ENCODE results near the gene SOCS1. TPM values are rescaled to one million over a fixed set of nuclear protein-coding genes. Genes with fewer than 3 reads are reported as not detected.
A peak's percentile ranks its signal among the peaks of the same experiment; 100 is the strongest.

The SOCS1 gene
- total and polyA plus RNA-seq, 4 donors, result 13.8 to 39.7 (median 23.6) TPM

DNA sequence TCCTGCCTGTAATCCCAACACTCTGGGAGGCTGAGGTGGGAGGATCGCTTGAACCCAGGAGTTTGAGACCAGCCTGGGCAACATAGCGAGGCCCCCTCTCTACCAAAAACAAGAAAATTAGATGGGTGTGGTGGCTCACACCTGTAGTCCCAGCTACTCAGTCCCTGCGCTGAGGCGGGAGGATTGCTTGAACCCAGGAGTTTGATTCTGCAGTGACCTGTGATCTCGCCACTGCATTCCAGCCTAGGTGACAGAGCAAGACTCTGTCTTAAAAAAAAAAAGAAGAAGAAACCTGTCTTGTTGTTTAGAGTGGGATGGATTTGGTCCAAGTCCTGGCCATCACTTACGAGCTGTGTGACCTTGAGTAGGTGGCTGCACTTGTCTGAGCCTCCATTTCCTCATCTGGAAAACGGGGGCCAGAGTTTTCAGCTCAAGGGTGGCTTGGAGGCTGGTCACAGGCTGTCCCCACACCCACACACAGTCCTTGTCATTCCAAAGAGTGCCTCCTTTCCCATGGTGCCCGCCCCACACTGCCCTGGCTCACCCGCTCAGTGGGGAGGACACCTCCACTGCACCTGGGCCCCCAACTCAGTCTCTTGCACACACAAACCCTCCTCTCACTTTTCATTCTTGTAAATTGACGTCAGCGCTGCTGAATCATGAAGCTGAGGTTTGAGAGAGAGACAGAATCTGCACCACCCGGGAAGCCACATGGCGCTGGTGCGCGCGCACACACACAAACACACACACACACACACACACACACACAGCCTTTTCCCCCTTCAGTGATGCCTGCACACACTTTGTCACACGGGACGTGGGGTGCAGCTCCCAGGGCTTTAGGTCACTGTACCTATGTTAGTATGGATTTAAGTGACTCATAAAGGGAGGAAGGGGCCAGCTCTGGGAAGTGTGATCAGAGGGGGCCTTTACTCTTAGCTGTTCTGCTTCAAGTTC lies 4.2 kb downstream of the SOCS1 start:
- Histone ChIP-seq H3K9ac (ENCODE audit: insufficient read depth in 1 of 2, low read length in 2 of 2) (no peak overlapping the region), H3K9me3 (ENCODE audit: control insufficient read depth in 4 of 4, insufficient read depth in 3 of 4, low read length in 3 of 4) (no peaks in the 10 kb centered on the region), H3K4me1 (ENCODE audit: control insufficient read depth in 5 of 5, insufficient read depth in 5 of 5, low read length in 5 of 5) (peaks cover 0 to 30% (median 4%) of the 10 kb centered on the region in 5 donors), H3K36me3 (ENCODE audit: control insufficient read depth in 4 of 4, insufficient read depth in 4 of 4, low read length in 4 of 4) (peaks cover 0 to 36% (median 10%) of the 10 kb centered on the region in 4 donors), H3K4me3 (no peak overlapping the region), H3K27ac (ENCODE audit: low read depth in 1 of 2, low read length in 1 of 2) (no peak overlapping the region), H3K27me3 (ENCODE audit: control insufficient read depth in 3 of 3, insufficient read depth in 3 of 3, low read length in 2 of 3) (no peaks in the 10 kb centered on the region)
- TF ChIP-seq, protein P1, sequence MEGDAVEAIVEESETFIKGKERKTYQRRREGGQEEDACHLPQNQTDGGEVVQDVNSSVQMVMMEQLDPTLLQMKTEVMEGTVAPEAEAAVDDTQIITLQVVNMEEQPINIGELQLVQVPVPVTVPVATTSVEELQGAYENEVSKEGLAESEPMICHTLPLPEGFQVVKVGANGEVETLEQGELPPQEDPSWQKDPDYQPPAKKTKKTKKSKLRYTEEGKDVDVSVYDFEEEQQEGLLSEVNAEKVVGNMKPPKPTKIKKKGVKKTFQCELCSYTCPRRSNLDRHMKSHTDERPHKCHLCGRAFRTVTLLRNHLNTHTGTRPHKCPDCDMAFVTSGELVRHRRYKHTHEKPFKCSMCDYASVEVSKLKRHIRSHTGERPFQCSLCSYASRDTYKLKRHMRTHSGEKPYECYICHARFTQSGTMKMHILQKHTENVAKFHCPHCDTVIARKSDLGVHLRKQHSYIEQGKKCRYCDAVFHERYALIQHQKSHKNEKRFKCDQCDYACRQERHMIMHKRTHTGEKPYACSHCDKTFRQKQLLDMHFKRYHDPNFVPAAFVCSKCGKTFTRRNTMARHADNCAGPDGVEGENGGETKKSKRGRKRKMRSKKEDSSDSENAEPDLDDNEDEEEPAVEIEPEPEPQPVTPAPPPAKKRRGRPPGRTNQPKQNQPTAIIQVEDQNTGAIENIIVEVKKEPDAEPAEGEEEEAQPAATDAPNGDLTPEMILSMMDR (IDR thresholded peaks at IDR 0.05; ENCODE audit: control extremely low read depth, extremely low read depth), result no peak
- 67 to 76% methylated on average over 18 of the region's 18 CpGs for whole genome bisulfite sequencing, 2 donors
- no peak for ATAC-seq (ENCODE audit: insufficient read depth, low FRiP score)
- peak in 2 of 3 donors; percentile 34 to 50 for DNase-seq

GRCh38 chr16:11250786-11251524 lies 5.0 kb downstream of the SOCS1 start:
- H3K27ac ChIP-seq (ENCODE audit: low read depth in 1 of 2, low read length in 1 of 2), result no peak overlapping the region
- DNase-seq (no peak), ATAC-seq (ENCODE audit: insufficient read depth, low FRiP score) (no peak)
- peaks cover 0 to 28% (median 4%) of the 10 kb centered on the region in 5 donors for H3K4me1 ChIP-seq (ENCODE audit: control insufficient read depth in 5 of 5, insufficient read depth in 5 of 5, low read length in 5 of 5)
- no peaks in the 10 kb centered on the region for H3K27me3 ChIP-seq (ENCODE audit: control insufficient read depth in 3 of 3, insufficient read depth in 3 of 3, low read length in 2 of 3)
- H3K36me3 ChIP-seq (ENCODE audit: control insufficient read depth in 4 of 4, insufficient read depth in 4 of 4, low read length in 4 of 4), result peaks cover 0 to 36% (median 10%) of the 10 kb centered on the region in 4 donors
- WGBS, 2 donors, result 96 to 97% methylated on average over 10 of the region's 10 CpGs
- no peak overlapping the region for H3K4me3 ChIP-seq
- TF ChIP-seq, protein P1 (IDR thresholded peaks at IDR 0.05; ENCODE audit: control extremely low read depth, extremely low read depth), result no peak
- no peak overlapping the region for H3K9ac ChIP-seq (ENCODE audit: insufficient read depth in 1 of 2, low read length in 2 of 2)
- no peaks in the 10 kb centered on the region for H3K9me3 ChIP-seq (ENCODE audit: control insufficient read depth in 4 of 4, insufficient read depth in 3 of 4, low read length in 3 of 4)

DNA sequence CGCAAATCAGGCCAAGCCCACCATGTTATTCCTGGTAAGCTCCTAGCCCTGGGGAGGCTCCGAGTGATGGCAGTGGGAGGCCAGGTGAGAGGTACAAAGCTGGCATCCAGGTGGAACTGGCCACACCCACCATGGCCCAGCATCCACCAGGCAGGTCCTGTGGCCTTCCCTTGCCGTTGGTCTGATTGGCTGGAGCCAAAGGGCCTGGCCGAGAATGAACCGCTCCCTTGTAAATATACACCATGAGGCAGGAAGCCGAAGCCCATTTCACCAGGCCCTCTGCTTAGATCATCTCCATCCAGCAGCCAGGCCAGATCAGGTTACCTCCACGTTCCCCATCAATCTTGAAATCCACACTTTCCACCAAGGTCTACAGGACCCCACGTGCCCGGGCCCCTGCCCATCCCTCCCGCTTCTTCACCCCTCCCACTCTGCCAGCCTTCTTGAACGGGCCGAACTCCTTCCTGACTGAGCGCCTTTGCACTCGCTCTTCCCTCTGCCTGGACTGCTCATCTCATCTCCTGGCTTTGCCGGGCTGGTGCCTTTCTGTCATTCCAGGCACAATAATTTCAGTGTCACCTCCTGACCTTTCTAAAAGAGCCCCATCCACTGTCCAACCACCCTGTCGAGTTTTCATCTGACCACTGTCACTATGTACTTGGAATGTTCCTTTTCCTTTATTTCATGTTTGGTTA lies 5.8 kb downstream of the SOCS1 start:
- H3K9ac ChIP-seq (ENCODE audit: insufficient read depth in 1 of 2, low read length in 2 of 2), result no peak overlapping the region
- TF ChIP-seq, protein P1 (IDR thresholded peaks at IDR 0.05; ENCODE audit: control extremely low read depth, extremely low read depth), result no peak
- H3K9me3 ChIP-seq (ENCODE audit: control insufficient read depth in 4 of 4, insufficient read depth in 3 of 4, low read length in 3 of 4), result no peaks in the 10 kb centered on the region
- ATAC-seq (ENCODE audit: insufficient read depth, low FRiP score), result no peak
- no peaks in the 10 kb centered on the region for H3K27me3 ChIP-seq (ENCODE audit: control insufficient read depth in 3 of 3, insufficient read depth in 3 of 3, low read length in 2 of 3)
- H3K4me1 ChIP-seq (ENCODE audit: control insufficient read depth in 5 of 5, insufficient read depth in 5 of 5, low read length in 5 of 5), result peaks cover 0 to 28% (median 4%) of the 10 kb centered on the region in 5 donors
- H3K36me3 ChIP-seq (ENCODE audit: control insufficient read depth in 4 of 4, insufficient read depth in 4 of 4, low read length in 4 of 4), result peaks cover 0 to 33% (median 10%) of the 10 kb centered on the region in 4 donors
- WGBS, 2 donors, result 75 to 83% methylated on average over 16 of the region's 16 CpGs
- H3K4me3 ChIP-seq, result no peak overlapping the region
- H3K27ac ChIP-seq (ENCODE audit: low read depth in 1 of 2, low read length in 1 of 2), result no peak overlapping the region
- peak in 2 of 3 donors; percentile 33 to 38 for DNase-seq
